SW 1271 (cell line): ENCODE data around the gene PPM1L.

Experiments used
- DNase-seq, 2 experiments: peaks; one replicate each; lab custom pipeline; 2025; lab: John Stamatoyannopoulos, UW

The PPM1L gene

DNA sequence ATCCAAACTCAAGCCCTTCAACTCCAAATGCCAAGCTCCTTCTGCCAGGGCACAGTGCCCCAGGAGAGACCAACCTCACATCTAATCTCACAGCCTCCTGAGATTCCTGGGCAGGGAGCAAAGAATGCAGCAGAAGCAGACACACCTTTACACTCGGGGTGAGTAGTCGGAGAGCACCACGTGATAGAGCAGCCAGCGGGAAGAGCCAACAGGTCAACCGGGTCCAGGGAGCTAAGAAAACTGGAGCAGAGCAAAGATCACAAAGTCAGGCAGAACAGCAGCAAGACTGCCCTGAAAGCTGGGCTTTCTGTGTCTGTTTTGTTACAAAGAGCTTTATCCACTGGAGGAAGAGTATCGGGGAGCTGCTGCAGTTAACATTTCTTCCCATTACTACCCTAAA, 345.0 kb downstream of the PPM1L start:
- DNase-seq, result no peak

DNA sequence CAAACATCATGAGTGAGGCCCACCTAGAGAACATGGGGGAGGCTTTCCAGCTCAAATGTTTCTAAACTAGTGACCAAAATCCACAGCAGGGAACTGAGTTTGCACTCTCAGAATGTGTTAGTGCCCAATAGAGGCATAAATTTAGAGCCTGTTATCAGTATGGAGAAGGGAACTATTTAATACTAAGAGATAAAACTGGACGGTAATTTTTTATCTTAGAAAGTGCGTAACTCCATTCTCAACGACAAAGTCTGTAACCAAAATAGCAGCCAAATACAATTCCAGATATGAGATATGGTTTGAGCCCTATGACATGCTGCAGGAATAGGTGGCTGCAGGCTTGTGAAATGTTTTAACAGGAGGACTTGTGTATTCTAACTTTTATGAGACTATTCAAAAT, 345.6 kb downstream of the PPM1L start:
- DNase-seq, result no peak

DNA sequence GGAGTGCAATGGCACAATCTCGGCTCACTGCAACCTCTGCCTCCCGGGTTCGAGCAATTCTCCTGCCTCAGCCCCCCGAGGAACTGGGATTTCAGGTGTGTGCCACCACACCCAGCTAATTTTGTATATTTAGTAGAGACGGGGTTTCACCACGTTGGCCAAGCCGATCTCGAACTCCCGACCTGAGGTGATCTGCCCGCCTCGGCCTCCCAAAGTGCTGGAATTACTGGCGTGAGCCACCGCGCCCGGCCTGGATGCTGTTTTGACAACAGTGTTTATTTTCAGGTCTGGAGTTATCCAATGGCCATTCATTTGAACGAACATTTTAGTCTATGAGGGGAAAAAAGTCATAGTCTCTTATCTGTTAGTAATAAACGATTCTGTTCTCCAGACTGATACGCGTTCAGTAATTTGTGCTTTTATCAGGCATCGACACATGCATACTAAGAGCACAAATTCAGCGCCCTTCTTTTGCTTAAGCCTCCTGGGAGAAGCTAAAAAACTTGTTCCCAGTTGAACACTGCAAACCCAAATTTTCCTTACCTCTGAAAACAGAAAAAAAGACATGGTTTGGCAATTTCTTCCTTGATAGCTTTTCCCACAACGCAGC, 347.9 kb downstream of the PPM1L start:
- DNase-seq, result no peak

DNA sequence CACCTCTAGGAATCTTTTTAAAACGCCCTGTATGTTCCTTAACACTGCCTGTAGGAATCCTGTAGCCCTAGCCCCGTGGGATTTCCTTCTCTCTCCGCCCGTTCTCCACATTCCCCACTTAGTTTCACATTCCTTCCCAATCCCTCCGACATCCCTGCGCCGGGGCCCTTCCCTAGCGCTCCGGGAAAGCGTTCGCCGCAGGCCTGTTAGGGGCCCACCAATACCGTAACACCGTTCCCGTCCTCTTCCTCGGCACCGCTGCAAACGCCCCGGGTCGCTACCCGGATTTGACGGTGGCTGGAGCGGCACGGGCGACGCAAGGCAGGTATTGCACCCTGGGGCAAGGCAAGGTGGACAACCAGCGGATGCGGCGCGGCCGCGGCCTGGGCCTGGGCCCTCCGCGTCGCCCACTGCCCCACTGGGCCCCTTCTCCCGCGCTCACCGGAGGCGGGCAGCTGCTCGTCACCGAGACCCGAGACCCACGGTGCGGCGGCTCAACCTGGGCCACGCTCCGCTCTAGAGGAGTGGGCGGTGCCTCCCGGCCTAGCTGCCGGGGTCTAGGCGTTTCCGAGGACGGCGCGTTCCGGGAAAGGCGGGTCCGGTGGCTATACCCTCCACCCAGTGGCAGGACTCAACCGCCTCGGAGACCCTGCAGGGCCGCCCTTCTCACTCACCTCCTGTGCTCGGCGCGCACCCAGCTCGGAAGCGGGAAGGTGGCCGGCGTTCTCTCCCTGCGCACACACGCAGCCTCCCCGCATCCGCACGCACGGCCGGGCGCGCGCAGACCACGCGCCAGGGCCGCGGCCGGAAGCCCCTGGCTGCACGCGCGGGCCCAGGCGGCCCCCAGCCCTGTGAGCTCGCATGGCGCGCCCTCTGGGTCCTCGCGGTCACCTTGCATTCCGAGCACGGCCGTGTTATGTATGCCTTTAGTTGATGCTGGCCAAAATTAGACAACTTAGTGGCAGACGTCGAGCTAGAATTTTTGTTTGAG, 348.8 kb downstream of the PPM1L start, which contains the start of gene B3GALNT1:
Gene B3GALNT1, minus strand, starts transcription at position 789 of the 991 bp plus-strand sequence. CDS start 18,595 bp downstream, outside the sequence.
- DNase-seq, result no peak

DNA sequence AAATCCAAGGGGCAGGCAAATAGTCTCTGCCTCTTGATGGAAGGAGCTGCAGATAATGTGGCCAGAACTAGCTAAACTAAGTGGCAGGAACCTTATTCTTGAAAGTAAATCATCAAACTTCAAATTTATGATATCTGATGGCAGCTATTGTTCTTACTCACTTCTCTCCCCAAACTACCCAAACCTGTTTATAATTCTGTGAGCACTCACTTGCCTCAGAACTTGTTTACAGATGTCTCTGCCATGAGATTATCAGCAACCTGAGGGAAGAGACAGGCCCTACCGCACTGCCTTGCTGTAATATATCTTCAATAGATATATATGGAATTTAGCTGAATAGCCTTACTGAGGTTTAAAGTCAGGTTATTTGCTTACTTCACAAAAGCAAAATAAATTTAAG, 351.3 kb downstream of the PPM1L start:
- DNase-seq, result no peak

DNA sequence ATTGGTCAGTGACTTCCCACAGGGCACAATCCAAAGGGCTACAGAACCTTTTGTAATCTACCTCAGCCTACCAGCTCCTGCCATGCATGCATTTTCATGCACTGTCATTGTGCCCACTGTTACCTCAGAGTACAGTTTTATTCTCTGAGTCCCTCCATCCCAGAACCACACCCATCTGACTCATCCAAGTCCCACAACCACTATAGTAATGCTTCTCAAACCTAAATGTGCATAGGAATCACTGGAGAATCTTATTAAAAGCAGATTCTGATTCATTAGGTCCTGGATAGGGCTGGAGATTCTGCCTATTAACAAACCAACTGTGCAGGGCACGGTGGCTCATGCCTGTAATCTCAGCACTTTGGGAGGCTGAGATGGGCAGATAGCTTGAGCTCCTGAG, 352.8 kb downstream of the PPM1L start:
- no peak for DNase-seq

DNA sequence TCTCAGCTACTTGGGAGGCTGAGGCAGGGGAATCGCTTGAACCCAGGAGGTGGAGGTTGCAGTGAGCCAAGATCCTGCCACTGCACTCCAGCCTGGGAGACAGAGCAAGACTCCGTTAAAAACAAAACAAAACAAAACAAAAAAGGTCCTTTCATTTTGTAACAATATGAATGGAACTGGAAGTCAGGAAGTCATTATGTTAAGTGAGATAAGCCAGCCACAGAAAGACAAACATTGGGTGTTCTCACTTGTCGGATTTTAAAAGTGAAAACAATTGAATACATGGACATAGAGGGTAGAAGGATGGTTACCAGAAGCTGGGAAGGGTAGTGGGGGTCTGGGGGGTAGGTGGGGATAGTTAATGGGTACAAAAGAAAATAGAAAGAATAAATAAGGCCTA, 361.6 kb downstream of the PPM1L start:
- DNase-seq, result no peak

DNA sequence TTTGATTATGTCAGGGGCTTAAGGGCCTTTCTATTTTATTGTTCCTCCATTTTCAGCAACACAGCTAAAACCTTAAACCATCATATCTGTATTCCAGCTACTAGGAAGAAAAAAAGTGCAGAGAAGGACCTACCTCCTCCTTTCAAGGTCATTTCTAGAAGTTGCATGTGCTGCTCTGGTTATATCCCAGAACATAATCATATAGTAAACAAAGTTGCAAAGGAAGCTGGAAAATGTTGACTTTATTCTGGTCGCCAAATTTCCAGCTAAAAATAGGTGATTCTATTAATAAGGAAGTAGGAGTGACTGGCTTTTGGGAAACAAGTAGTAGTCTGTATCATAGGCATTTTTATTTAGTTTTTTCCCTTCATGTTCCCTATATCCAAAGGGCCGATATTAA, 370.5 kb downstream of the PPM1L start:
- DNase-seq, result no peak
